Peyer's patch (tissue), 4 donors: ENCODE measurements around the gene RNASE11.

Experiments
- CTCF ChIP-seq, 6 experiments: fragments of 450-650 bp in 4 of 6; fragments of 200-600 bp in 2 of 6; sonication (generic) in 1 of 6; IDR thresholded peaks; one replicate each; pipeline ENCODE4 v1.5.1; 2017 to 2019; ENCODE audit warnings: antibody characterized with exemption in 6 of 6, mild to moderate bottlenecking in 3 of 6, moderate library complexity in 1 of 6
- POLR2A ChIP-seq, 2 donors: fragments of 450-650 bp; IDR thresholded peaks; one replicate each; pipeline ENCODE4 v1.5.1; 2017; ENCODE audit warnings: antibody characterized with exemption in 2 of 2, mild to moderate bottlenecking in 2 of 2, moderate library complexity in 2 of 2

GRCh38 chr14:20610002-20610765, 22.4 kb upstream of the RNASE11 start:
- no peak for TF ChIP-seq CTCF (IDR thresholded peaks at IDR 0.05)
- TF ChIP-seq POLR2A (IDR thresholded peaks at IDR 0.05): no peak
